Adipocyte (in vitro differentiated cells): ENCODE measurements around the gene FGF23.
"Not testable (repeated sequence)": the region's sequence is repeated elsewhere in the genome, so short reads cannot be mapped to it uniquely, and the experiment has no call there.

Source experiments
- DNase-seq: peaks from one replicate; pipeline ENCODE4 v3.0.0-alpha.2; 2015; ENCODE audit warnings: low read depth
- H3K27me3 ChIP-seq: replicated peaks from 2 replicates; pipeline ENCODE4 v1.7.0; 2013; ENCODE audit warnings: mild to moderate bottlenecking, low read length, moderate library complexity; ENCODE audit not compliant: control insufficient read depth, insufficient read depth
- H3K36me3 ChIP-seq: 2 replicates; pipeline ENCODE4 v1.7.0; 2013; ENCODE audit warnings: low read length, mild to moderate bottlenecking, moderate library complexity; ENCODE audit not compliant: control insufficient read depth, insufficient read depth, severe bottlenecking
- H3K4me1 ChIP-seq: 2 replicates; pipeline ENCODE4 v1.7.0; 2013; ENCODE audit warnings: mild to moderate bottlenecking, low read length, moderate library complexity; ENCODE audit not compliant: control insufficient read depth, insufficient read depth
- H3K4me3 ChIP-seq: 2 replicates; pipeline ENCODE4 v1.7.0; 2013; ENCODE audit warnings: mild to moderate bottlenecking, low read length, moderate library complexity
- H3K9ac ChIP-seq: 2 replicates; pipeline ENCODE4 v1.7.0; 2013; ENCODE audit warnings: mild to moderate bottlenecking, low read length, moderate library complexity
- H3K9me3 ChIP-seq: 2 replicates; pipeline ENCODE4 v1.7.0; 2013; ENCODE audit warnings: mild to moderate bottlenecking, low read length, moderate library complexity; ENCODE audit not compliant: control insufficient read depth

The FGF23 gene

DNA sequence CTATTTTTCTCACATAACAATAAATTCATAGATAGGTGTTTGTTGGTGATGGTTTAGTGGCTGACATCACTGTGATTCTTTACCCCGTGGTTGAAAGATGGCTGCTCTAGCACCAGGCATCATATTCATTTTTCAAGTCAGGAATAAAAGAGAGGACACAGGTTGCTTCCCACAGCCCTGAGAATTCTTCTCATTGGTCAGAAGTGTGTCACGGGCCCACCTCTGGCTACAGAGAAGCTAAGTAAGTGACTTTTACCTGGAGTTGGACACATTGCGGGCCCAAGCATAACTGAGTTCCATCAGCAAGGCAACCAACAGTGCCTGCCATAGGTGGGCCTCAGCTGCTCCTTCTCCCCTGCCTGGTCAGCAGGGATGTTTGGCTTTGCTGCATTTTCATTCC, 27.6 kb upstream of the FGF23 start:
- peaks cover 23% of the 10 kb centered on the region for H3K27me3 ChIP-seq
- no peak for DNase-seq
- H3K4me1 ChIP-seq: peaks cover 2% of the 10 kb centered on the region
- H3K4me3 ChIP-seq: no peak overlapping the region
- no peaks in the 10 kb centered on the region for H3K36me3 ChIP-seq
- H3K9me3 ChIP-seq: peaks cover 9% of the 10 kb centered on the region
- no peak overlapping the region for H3K9ac ChIP-seq

DNA sequence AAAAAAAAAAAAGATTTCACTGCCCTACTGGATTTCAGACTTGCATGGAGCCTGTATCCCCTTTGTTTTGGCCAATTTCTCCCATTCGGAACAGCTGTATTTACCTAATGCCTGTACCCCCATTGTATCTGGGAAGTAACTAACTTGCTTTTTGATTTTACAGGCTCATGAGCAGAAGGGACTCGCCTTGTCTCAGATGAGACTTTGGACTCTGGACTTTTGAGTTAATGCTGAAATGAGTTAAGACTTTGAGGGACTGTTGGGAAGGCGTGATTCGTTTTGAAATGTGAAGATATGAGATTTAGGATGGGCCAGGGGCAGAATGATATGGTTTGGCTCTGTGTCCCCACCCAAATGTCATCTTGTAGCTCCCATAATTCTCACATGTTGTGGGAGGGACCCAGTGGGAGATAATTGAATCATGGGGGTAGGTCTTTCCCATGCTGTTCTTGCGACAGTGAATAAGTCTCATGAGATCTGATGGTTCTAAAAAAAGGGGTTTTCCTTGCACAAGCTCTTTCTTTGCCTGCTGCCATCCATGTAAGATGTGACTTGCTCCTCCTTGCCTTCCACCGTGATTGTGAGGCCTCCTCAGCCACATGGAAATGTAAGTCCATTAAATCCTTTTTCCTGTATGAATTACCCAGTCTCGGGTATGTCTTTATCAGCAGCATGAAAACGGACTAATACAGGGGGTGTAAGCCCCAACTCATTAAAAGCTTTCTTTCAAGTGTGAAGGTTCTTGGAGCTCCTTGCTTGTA, 25.5 kb upstream of the FGF23 start:
- H3K36me3 ChIP-seq, H3K4me1 ChIP-seq, H3K9ac ChIP-seq, H3K4me3 ChIP-seq, DNase-seq, H3K9me3 ChIP-seq: not testable (repeated sequence)
- H3K27me3 ChIP-seq: peaks cover 16% of the 10 kb centered on the region

DNA sequence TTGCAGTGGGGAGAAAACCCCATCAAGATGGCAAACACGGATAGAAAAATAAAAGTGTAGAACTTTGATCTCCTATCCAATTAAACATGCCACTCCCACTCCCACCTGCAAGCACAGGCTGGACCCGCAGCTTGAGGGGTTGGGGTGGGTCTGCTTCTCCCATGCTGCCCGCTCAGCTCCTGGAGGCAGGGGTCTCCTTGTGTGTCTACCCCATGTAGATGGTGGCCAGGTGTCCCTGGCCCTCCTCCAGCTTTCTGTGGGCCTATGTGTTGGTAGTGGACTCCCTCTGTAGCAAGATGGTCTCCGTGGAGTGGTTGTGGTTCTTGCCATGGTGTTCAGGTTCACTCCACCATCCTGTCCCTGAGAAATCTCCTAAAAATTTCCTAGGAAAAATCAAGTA, 23.5 kb upstream of the FGF23 start:
- no peak for DNase-seq
- Histone ChIP-seq H3K4me3 (no peak overlapping the region), H3K36me3 (no peaks in the 10 kb centered on the region), H3K27me3 (peaks cover 20% of the 10 kb centered on the region), H3K9me3 (peaks cover 9% of the 10 kb centered on the region), H3K4me1 (no peaks in the 10 kb centered on the region), H3K9ac (no peak overlapping the region)

DNA sequence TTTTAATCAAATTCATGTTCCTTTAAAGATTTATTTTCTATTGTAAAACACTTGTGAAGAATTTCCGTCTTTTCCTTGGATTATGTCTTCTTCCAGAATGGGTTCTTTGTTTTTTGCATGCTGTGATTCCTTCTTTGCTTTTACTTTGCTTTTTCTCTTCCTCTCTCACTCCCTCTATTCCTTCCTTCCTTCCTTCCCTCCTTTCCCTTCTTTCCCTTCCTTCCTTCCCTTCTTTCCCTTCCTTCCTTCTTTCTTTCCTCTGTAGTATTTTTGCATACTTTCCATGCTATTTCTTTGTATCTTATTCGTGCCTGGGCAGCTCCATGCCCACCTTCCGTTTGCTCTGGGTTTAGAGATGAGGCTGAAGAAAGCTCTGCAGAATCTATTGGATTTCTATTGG, 21.6 kb upstream of the FGF23 start:
- no peak overlapping the region for H3K9ac ChIP-seq
- DNase-seq: no peak
- H3K27me3 ChIP-seq: peaks cover 20% of the 10 kb centered on the region
- H3K4me3 ChIP-seq: no peak overlapping the region
- H3K36me3 ChIP-seq: no peaks in the 10 kb centered on the region
- peaks cover 9% of the 10 kb centered on the region for H3K9me3 ChIP-seq
- H3K4me1 ChIP-seq: no peaks in the 10 kb centered on the region

- H3K27me3 ChIP-seq: peaks cover 36% of the 10 kb centered on the region
- no peaks in the 10 kb centered on the region for H3K36me3 ChIP-seq
- no peaks in the 10 kb centered on the region for H3K4me1 ChIP-seq
- DNase-seq: no peak
- no peak overlapping the region for H3K9ac ChIP-seq
- no peaks in the 10 kb centered on the region for H3K9me3 ChIP-seq
- no peak overlapping the region for H3K4me3 ChIP-seq
Measured at GRCh38 chr12:4395818-4396217, 16.3 kb upstream of the FGF23 start.

DNA sequence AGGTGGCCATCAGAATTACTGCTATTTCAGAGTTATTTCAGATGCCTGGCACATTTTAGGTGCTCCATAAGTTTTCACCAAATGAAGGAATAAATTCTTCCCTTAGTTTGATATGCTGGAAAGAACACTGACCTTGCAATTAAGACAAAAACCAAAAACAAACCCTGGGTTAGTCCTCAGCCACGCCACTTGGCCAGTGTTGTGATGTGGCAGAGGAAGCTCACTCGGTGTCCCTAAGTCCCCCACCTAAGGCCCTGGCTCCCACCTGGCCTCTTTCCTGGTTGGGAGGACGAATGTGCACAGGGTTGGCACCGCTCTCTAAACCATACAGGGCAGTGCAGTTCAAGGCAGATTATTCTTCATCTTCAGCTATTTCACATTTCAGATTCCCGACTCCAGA, 13.7 kb upstream of the FGF23 start:
- Histone ChIP-seq H3K4me1 (no peaks in the 10 kb centered on the region), H3K9ac (no peak overlapping the region), H3K27me3 (peaks cover 27% of the 10 kb centered on the region), H3K9me3 (no peaks in the 10 kb centered on the region), H3K4me3 (no peak overlapping the region), H3K36me3 (no peaks in the 10 kb centered on the region)
- DNase-seq: no peak

DNA sequence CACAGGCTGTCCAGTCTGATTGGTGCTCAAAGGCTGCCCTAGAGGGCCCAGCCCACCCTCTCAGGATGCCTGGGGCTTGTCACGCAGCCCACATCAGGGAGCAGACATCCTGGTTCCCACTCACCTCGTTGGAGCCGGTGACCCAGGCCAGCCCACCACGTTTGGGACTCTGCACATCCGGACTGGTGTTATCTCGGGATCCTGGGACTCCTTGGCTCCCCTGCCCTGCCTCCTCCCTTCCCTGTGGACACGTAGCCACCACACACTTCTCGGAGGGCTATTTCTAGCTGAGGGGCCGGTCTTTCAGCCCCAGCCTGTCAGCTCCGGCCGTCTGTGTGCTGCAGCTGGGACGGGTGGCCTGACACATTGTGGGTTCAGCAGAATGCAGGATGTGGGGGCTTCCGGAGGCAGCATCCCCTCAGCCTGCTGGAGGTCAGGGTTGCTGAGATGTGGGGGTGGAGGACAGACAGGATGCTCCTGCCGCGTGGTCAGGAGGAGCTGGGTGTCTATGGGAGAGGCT, 12.8 kb upstream of the FGF23 start:
- no peak for DNase-seq
- peaks cover 27% of the 10 kb centered on the region for H3K27me3 ChIP-seq
- H3K9ac ChIP-seq: no peak overlapping the region
- H3K4me1 ChIP-seq: no peaks in the 10 kb centered on the region
- H3K9me3 ChIP-seq: no peaks in the 10 kb centered on the region
- H3K4me3 ChIP-seq: no peak overlapping the region
- H3K36me3 ChIP-seq: no peaks in the 10 kb centered on the region

DNA sequence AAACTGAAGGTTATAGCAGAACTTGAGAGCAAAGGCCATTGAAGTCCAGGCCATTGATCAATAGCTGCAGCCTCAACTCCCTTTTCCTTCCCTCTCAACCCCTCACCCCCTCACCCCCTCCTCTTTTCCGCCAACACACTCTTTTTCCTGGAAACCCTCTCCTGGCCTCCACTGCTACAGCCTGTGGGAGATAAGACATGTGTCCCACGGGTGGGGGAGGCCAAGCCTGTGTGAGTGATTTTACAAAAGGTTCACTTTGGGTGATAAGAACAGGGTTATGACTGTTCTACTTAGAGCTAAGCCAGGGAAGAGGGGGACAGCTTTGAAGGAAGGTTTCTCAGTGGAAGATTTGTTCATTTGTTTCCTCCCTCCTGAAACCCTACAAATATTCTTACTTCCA, 9.2 kb upstream of the FGF23 start:
- Histone ChIP-seq H3K27me3 (peaks cover 19% of the 10 kb centered on the region), H3K9ac (no peak overlapping the region), H3K9me3 (no peaks in the 10 kb centered on the region), H3K36me3 (no peaks in the 10 kb centered on the region), H3K4me3 (no peak overlapping the region), H3K4me1 (no peaks in the 10 kb centered on the region)
- DNase-seq: no peak

GRCh38 chr12:4388032-4388431, 8.5 kb upstream of the FGF23 start:
- Histone ChIP-seq H3K9me3 (no peaks in the 10 kb centered on the region), H3K36me3 (no peaks in the 10 kb centered on the region), H3K27me3 (peaks cover 16% of the 10 kb centered on the region), H3K4me3 (no peak overlapping the region), H3K9ac (no peak overlapping the region), H3K4me1 (no peaks in the 10 kb centered on the region)
- DNase-seq: no peak

DNA sequence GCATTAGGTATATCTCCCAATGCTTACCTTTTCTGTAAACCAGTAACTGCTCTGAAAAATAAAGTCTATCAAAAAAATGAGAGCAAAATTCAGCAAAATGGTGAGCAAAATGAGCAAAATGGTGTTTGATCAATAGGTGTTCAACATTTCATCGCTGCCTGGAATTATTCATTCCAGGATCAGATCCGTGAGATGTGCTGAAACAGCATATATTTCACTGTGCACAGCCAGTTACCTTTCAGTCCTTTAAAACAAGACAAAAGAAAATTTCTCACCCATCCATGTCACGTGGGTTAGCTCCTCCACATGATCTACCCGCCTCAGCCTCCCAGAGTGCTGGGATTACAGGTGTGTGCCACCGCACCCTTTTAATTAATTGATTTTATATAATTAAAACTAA, 8.1 kb upstream of the FGF23 start:
- peaks cover 12% of the 10 kb centered on the region for H3K27me3 ChIP-seq
- H3K9me3 ChIP-seq: no peaks in the 10 kb centered on the region
- H3K4me3 ChIP-seq: no peak overlapping the region
- H3K36me3 ChIP-seq: no peaks in the 10 kb centered on the region
- no peak for DNase-seq
- no peaks in the 10 kb centered on the region for H3K4me1 ChIP-seq
- no peak overlapping the region for H3K9ac ChIP-seq

DNA sequence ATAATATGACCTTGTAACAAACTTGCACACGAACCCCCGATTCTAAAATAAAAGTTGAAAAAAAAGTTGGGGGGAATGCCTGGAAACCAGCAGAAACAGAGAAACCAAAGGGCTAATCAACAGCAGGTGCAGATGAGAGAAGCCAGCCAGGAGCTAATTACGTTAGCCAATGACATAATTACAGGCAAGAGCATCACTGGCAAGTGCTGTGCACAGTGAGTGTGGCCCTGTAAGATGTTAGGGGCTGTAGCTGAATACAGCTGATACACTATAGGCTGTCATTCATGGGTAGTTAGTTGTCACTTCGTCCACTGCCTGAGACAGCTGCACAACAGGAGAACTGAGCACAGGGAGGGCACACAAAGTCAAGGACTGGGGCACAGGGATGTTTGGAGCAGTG, 7.3 kb upstream of the FGF23 start:
- H3K4me1 ChIP-seq: no peaks in the 10 kb centered on the region

More for the DNA sequence above, 7.3 kb upstream of the FGF23 start:
- peaks cover 5% of the 10 kb centered on the region for H3K27me3 ChIP-seq
- no peak for DNase-seq
- H3K9ac ChIP-seq: no peak overlapping the region
- H3K36me3 ChIP-seq: no peaks in the 10 kb centered on the region
- H3K9me3 ChIP-seq: no peaks in the 10 kb centered on the region
- no peak overlapping the region for H3K4me3 ChIP-seq
